RWPE2 (cell line): ENCODE data around the gene IPP.

ENCODE experiments used
- ATAC-seq: fragments of 200-7000 bp; cut with Tn5 transposase; 3 replicates; pipeline ENCODE4 v1.9.1; 2021; ENCODE audit warnings: low read depth
- DNase-seq: peaks from one replicate; pipeline ENCODE4 v3.0.0-alpha.2; 2020; ENCODE audit warnings: low spot score
- H3K27ac ChIP-seq: fragments of 450-650 bp; 2 replicates; pipeline ENCODE4 v1.5.1; 2017; ENCODE audit warnings: mild to moderate bottlenecking; ENCODE audit not compliant: poor library complexity, severe bottlenecking
- H3K27me3 ChIP-seq: fragments of 250-450 bp; sonication (Bioruptor Pico); 2 replicates; pipeline ENCODE4 v1.5.1; 2021; ENCODE audit warnings: mild to moderate bottlenecking, moderate library complexity; ENCODE audit not compliant: insufficient read depth, poor library complexity, severe bottlenecking
- H3K36me3 ChIP-seq: fragments of 250-450 bp; sonication (Bioruptor Pico); 2 replicates; pipeline ENCODE4 v1.5.1; 2020; ENCODE audit warnings: low read depth, mild to moderate bottlenecking, moderate library complexity
- H3K4me1 ChIP-seq: fragments of 250-450 bp; sonication (Bioruptor Pico); 2 replicates; pipeline ENCODE4 v1.5.1; 2021; ENCODE audit warnings: mild to moderate bottlenecking, moderate library complexity; ENCODE audit not compliant: insufficient read depth, poor library complexity, severe bottlenecking
- H3K4me3 ChIP-seq: fragments of 250-450 bp; sonication (Bioruptor Pico); 2 replicates; pipeline ENCODE4 v1.5.1; 2021; ENCODE audit warnings: mild to moderate bottlenecking, moderate library complexity; ENCODE audit not compliant: severe bottlenecking
- H3K9me3 ChIP-seq: fragments of 250-450 bp; sonication (Bioruptor Pico); 2 replicates; pipeline ENCODE4 v1.5.1; 2021; ENCODE audit warnings: mild to moderate bottlenecking, moderate library complexity; ENCODE audit not compliant: severe bottlenecking
- TF ChIP-seq, protein P1 (sequence below): fragments of 450-650 bp; IDR thresholded peaks from one replicate; pipeline ENCODE4 v1.5.1; 2017; ENCODE audit warnings: mild to moderate bottlenecking, moderate library complexity; ENCODE audit not compliant: poor library complexity, severe bottlenecking

Gene IPP

DNA sequence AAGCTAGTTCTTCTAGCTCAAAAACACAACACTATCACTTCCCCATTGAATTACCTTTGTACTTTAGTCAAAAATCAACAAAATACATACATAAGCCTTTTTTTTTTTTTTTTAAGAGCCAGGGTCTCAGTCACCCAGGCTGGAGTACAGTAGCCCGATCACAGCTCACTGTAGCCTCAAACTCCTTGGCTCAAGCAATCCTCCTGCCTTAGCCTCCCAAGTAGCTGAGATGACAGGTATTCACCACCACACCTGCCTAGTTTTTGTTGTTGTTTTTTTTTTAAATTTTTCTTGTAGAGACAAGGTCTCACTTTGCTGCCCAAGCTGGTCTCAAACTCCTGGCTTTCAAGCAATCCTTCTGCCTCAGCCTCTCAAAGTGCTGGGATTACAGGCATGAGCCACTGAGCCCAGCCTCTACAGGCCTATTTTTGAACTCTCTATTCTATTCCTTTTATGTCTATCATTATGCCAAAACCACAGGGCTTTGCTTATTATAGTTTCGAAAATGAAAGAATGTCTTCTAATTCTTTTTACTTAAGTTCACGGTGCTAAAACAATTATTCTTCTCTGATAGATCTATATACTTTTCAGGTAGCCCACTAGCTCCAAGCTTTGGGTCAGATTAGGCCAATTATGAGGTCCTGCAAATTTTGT lies 93.8 kb downstream of the IPP start:
- Histone ChIP-seq H3K27ac (no peak overlapping the region), H3K4me3 (no peak overlapping the region), H3K36me3 (peaks cover 95% of the 10 kb centered on the region), H3K27me3 (no peaks in the 10 kb centered on the region), H3K4me1 (no peaks in the 10 kb centered on the region), H3K9me3 (no peaks in the 10 kb centered on the region)
- DNase-seq (no peak), ATAC-seq (no peak)
- TF ChIP-seq, protein P1, sequence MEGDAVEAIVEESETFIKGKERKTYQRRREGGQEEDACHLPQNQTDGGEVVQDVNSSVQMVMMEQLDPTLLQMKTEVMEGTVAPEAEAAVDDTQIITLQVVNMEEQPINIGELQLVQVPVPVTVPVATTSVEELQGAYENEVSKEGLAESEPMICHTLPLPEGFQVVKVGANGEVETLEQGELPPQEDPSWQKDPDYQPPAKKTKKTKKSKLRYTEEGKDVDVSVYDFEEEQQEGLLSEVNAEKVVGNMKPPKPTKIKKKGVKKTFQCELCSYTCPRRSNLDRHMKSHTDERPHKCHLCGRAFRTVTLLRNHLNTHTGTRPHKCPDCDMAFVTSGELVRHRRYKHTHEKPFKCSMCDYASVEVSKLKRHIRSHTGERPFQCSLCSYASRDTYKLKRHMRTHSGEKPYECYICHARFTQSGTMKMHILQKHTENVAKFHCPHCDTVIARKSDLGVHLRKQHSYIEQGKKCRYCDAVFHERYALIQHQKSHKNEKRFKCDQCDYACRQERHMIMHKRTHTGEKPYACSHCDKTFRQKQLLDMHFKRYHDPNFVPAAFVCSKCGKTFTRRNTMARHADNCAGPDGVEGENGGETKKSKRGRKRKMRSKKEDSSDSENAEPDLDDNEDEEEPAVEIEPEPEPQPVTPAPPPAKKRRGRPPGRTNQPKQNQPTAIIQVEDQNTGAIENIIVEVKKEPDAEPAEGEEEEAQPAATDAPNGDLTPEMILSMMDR: no peak

DNA sequence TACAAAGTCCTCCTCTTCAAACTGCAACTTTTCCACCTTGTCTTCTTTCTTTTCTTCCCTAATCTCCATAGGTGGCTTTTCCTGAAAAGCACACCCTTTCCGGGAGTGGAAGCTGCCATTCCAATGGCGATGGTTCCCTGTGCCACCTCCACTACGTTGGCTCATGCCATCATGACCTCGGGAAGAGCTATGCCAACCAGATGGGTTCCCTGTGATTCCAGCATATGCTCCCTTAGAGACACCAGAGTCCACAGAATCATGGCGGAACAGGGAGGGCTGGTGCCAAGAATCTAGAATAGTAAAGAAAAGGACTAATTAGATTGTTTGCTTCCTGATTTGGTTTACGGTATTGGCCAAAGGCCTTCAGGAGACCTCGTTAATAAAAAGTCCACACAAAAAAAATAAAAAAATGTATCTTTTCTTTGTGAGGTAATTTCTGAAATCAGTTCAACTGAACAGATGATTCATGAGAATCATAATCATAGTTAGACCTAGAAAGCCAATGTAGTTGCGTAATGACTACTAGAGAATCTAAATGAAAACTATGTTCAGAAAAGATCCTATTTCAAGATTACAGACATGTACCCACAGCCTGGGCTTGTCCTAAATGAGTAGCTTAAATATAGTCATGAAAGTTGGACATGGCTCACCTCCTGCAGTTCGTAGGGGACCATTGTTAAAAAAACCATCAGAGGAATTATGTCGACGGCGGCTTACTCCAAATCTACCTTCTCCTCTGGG lies 95.7 kb downstream of the IPP start:
- Histone ChIP-seq H3K27me3 (no peaks in the 10 kb centered on the region), H3K36me3 (peaks cover 100% of the 10 kb centered on the region), H3K27ac (no peak overlapping the region), H3K4me1 (no peaks in the 10 kb centered on the region), H3K9me3 (no peaks in the 10 kb centered on the region), H3K4me3 (no peak overlapping the region)
- TF ChIP-seq, protein P1: no peak
- ATAC-seq (no peak), DNase-seq (no peak)
